CD4-positive, alpha-beta T cell treated with Interferon gamma for 1 hour (primary cell): Measurements from ENCODE around the gene ADCY4.
"Not testable (repeated sequence)": the region's sequence is repeated elsewhere in the genome, so short reads cannot be mapped to it uniquely, and the experiment has no call there.

Experiments
- DNase-seq: peaks from one replicate; pipeline ENCODE4 v3.0.0-alpha.2; 2020

ADCY4 gene

GRCh38 chr14:24334431-24335291 lies at the start of gene ADCY4:
Gene ADCY4 (minus strand): TSS chr14:24335071. CDS start chr14:24334652, 419 bp downstream.
- DNase-seq: no peak

GRCh38 chr14:24384169-24384568 lies 49.3 kb upstream of the ADCY4 start:
- DNase-seq: no peak

GRCh38 chr14:24382064-24382371 lies 47.1 kb upstream of the ADCY4 start:
- no peak for DNase-seq

- no peak for DNase-seq
These were observed 46.6 kb upstream of the ADCY4 start for GRCh38 chr14:24381363-24382063.

- DNase-seq: no peak
These were observed 45.2 kb upstream of the ADCY4 start for GRCh38 chr14:24379907-24380730.

- DNase-seq: no peak
These were observed 44.4 kb upstream of the ADCY4 start for GRCh38 chr14:24378981-24379906.

GRCh38 chr14:24378327-24378726 lies 43.5 kb upstream of the ADCY4 start:
- DNase-seq: no peak

GRCh38 chr14:24377657-24378056 lies 42.8 kb upstream of the ADCY4 start:
- DNase-seq: no peak

GRCh38 chr14:24377126-24377525 lies 42.3 kb upstream of the ADCY4 start:
- no peak for DNase-seq

- DNase-seq: no peak
These were observed 41.7 kb upstream of the ADCY4 start for GRCh38 chr14:24376448-24377070.

GRCh38 chr14:24372701-24373416 lies 38.0 kb upstream of the ADCY4 start:
- DNase-seq: no peak

- not testable (repeated sequence) for DNase-seq
These were observed 36.7 kb upstream of the ADCY4 start for GRCh38 chr14:24371605-24372004.

GRCh38 chr14:24370748-24371147 lies 35.9 kb upstream of the ADCY4 start:
- DNase-seq: no peak

GRCh38 chr14:24369907-24370687 lies 35.2 kb upstream of the ADCY4 start:
- no peak for DNase-seq

- no peak for DNase-seq
These were observed 34.6 kb upstream of the ADCY4 start for GRCh38 chr14:24369463-24369862.

GRCh38 chr14:24368562-24369252 lies 33.8 kb upstream of the ADCY4 start:
- peak; percentile 65 for DNase-seq

GRCh38 chr14:24368212-24368561 lies 33.3 kb upstream of the ADCY4 start:
- no peak for DNase-seq

GRCh38 chr14:24367514-24368211 lies 32.8 kb upstream of the ADCY4 start, which contains the start of gene NFATC4:
Gene NFATC4 (plus strand): TSS chr14:24368184. CDS start chr14:24368341, 157 bp downstream.
- DNase-seq: no peak
